Stimulated activated naive CD4-positive, alpha-beta T cell (primary cell): ENCODE measurements around the gene TEX12.
A peak's percentile ranks its signal among the peaks of the same experiment; 100 is the strongest.

Experiments used
- DNase-seq, 6 experiments: peaks; one replicate each; lab custom pipeline; 2025; lab: John Stamatoyannopoulos, UW

Gene TEX12

GRCh38 chr11:112211536-112211935 is 44.4 kb downstream of the TEX12 start:
- no peak for DNase-seq

DNA sequence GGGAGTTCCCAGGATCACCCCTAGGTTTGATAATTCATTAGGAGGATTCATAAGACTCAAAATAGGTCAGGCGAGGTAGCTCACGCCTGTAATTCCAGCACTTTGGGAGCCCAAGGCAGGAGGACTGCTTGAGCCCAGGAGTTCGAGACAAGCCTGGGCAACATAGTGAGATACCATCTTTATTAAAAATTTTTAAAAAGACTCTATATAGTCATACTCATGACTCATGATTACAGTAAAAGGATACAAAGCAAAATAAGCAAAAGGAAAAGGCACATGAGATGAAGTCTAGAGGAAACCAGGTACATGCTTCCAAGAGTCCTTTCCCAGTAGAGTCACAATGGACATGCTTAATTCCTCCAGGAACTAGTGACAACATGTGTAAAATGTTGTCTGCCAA is 45.1 kb downstream of the TEX12 start:
- no peak for DNase-seq

- no peak for DNase-seq
Measured at GRCh38 chr11:112212710-112213109, 45.5 kb downstream of the TEX12 start.

DNA sequence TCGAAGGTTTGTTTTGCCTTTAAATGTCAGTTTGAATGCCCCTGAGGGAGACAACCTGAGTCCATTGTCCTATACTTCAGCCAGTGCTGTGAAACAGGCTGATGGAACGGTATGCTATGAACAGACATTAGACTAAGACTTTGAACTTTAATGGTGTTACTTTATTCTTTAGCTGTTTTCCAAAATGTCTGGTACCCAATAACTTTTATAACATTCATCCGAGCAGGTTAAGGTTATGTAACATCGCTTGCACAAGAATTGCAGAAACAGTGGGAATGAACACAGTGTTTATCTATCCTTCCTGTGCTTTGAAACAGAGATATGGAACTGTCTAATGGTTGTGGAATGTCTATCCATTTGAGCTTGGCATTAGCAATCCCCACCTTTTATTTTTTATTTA is 46.6 kb downstream of the TEX12 start:
- DNase-seq: no peak

DNA sequence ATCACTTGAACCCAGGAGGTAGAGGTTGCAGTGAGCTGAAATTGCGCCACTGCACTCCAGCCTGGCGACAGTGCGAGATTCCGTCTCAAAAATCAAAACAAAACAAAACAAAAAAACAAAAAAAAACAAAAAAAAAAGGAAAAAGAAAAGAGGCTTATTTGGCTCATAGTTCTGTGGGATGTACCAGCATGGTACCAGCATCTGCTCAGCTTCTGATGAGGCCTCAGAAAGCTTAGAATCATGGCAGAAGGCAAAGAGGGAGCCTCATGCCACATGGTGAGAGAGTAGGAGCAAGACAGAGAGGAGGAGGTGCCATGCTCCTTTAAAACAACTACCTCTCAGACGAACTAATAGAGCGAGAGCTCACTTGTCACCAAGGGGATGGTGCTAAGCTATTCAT is 48.4 kb downstream of the TEX12 start:
- no peak for DNase-seq

DNA sequence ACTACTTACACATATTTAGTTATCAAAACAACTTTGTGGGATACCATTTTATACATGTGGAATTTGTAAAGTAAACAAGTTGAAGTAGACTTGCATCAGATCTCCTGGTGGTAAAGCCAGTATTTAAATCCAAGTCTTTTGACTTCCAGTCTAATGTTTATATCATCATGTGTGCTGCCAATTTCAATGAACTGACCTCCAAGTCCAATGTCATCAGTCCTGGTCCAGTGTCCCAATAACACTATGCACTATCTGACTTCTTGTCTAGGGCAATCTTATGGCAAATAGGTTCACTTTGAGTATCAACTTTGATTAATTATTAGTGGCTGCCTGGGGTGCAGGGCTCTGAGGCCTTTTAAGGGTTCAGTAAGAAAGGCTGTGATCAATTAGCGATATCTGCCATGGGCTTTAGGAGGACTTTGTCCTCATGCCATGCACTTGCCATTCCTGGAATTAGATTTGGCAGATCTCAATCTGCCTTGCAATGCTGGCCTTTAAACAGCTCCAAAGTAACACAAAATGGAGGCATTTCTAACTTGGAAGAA is 49.5 kb downstream of the TEX12 start:
- DNase-seq: no peak

GRCh38 chr11:112219476-112220232 is 52.5 kb downstream of the TEX12 start:
- peak; percentile 5 to 80 (median 44) for DNase-seq

DNA sequence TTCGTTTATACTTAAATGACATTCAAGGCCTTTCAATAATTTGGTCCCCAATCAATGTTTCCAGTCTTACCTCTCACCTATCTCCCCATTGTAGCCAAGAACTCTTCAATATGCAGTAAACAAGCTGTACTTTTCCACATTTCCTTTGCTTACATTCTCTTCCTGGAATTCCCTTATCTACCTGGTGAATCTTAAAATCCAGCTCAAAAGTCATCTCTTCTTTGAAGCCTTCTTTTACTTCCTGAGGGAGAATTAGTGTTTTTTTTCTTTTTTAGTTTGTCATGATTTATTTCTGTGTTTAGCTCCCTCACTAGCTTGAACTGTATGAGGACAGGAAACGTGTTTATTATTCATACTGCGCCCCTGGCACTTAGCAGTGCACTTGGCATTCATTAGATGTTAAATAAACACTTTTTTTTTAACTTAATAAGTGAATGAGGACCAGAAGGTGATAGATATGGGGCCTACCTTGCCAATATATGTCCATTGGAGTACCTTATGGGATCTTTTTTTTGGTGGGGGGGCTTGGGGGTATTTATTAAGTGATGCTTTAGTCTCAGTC is 54.2 kb downstream of the TEX12 start:
- DNase-seq: no peak
